GM18951 (cell line): ENCODE results near the gene PDCD6IP.

Experiments used
- POLR2A ChIP-seq: IDR thresholded peaks from 4 replicates; pipeline ENCODE4 v1.6.1; 2011; ENCODE audit warnings: mild to moderate bottlenecking; ENCODE audit not compliant: insufficient read length, insufficient read depth; ENCODE audit errors: extremely low read depth
- in situ Hi-C: fragments of 300-500 bp; cut with MboI; formaldehyde crosslinking; loops from one replicate; pipeline ENCODE4 v1.12.0; 2022; ENCODE audit warnings: low sequenced_read_pairs, mixed read lengths, inconsistent platforms; ENCODE audit not compliant: unreplicated experiment

PDCD6IP gene

GRCh38 chr3:33898901-33899300 is 100.5 kb downstream of the PDCD6IP start:
- in situ Hi-C loops = no loop called here
- TF ChIP-seq POLR2A = no peak

GRCh38 chr3:33900440-33900808 is 102.0 kb downstream of the PDCD6IP start:
- in situ Hi-C loops = no loop called here
- no peak for TF ChIP-seq POLR2A

- in situ Hi-C loops = no loop called here
- no peak for TF ChIP-seq POLR2A
These were observed 102.5 kb downstream of the PDCD6IP start for GRCh38 chr3:33900809-33901505.

- TF ChIP-seq POLR2A = no peak
- in situ Hi-C loops = no loop called here
These were observed 103.6 kb downstream of the PDCD6IP start for GRCh38 chr3:33901862-33902563.

- no peak for TF ChIP-seq POLR2A
These were observed 106.3 kb downstream of the PDCD6IP start for GRCh38 chr3:33904730-33905129.

GRCh38 chr3:33908250-33908851 is 109.9 kb downstream of the PDCD6IP start:
- TF ChIP-seq POLR2A = no peak
- in situ Hi-C loops = no loop called here

More at GRCh38 chr3:33904730-33905129, 106.3 kb downstream of the PDCD6IP start:
- in situ Hi-C loops = no loop called here

- no peak for TF ChIP-seq POLR2A
These were observed 111.1 kb downstream of the PDCD6IP start for GRCh38 chr3:33909547-33909946.

GRCh38 chr3:33910031-33910430 is 111.6 kb downstream of the PDCD6IP start:
- in situ Hi-C loops = no loop called here
- TF ChIP-seq POLR2A = no peak

More at GRCh38 chr3:33909547-33909946, 111.1 kb downstream of the PDCD6IP start:
- in situ Hi-C loops = no loop called here

GRCh38 chr3:33911525-33912322 is 113.3 kb downstream of the PDCD6IP start:
- no peak for TF ChIP-seq POLR2A
- in situ Hi-C loops = no loop called here

- TF ChIP-seq POLR2A = no peak
- in situ Hi-C loops = no loop called here
These were observed 115.8 kb downstream of the PDCD6IP start for GRCh38 chr3:33914212-33914611.

- TF ChIP-seq POLR2A = no peak
- in situ Hi-C loops = no loop called here
These were observed 116.4 kb downstream of the PDCD6IP start for GRCh38 chr3:33914731-33915379.

- TF ChIP-seq POLR2A = no peak
- in situ Hi-C loops = no loop called here
These were observed 117.5 kb downstream of the PDCD6IP start for GRCh38 chr3:33915796-33916546.
